K562 (cell line): Measurements from ENCODE around the gene MAPK8IP2. TPM values are rescaled to one million over a fixed set of nuclear protein-coding genes. Genes with fewer than 3 reads are reported as not detected.
A peak's percentile ranks its signal among the peaks of the same experiment; 100 is the strongest.

ENCODE experiments used
- FOXA1 ChIP-seq: fragments of 450-650 bp; IDR thresholded peaks from 2 replicates; pipeline ENCODE4 v1.6.1; 2016; ENCODE audit warnings: mild to moderate bottlenecking, borderline replicate concordance
- GATAD2B ChIP-seq: fragments of 450-650 bp; IDR thresholded peaks from 2 replicates; pipeline ENCODE4 v1.6.1; 2017; ENCODE audit warnings: mild to moderate bottlenecking, borderline replicate concordance
- HDAC2 ChIP-seq: fragments of 450-650 bp; IDR thresholded peaks from 2 replicates; pipeline ENCODE4 v1.6.1; 2016; ENCODE audit warnings: mild to moderate bottlenecking
- MYC ChIP-seq, 2 experiments: fragments of 250-450 bp in 1 of 2; sonication (Bioruptor Pico) in 1 of 2; IDR thresholded peaks; 2 replicates each; pipeline versions ENCODE4 v1.5.1 to v1.6.1; 2012 to 2021; ENCODE audit warnings: low read depth in 2 of 2, borderline replicate concordance in 1 of 2, improper control_type of control experiment in 1 of 2, low read length in 1 of 2, mild to moderate bottlenecking in 1 of 2, moderate library complexity in 1 of 2
- NCOA1 ChIP-seq: fragments of 450-650 bp; IDR thresholded peaks from 2 replicates; pipeline ENCODE4 v1.6.1; 2016; ENCODE audit warnings: low read depth
- NRF1 ChIP-seq, 2 experiments: fragments of 450-650 bp; IDR thresholded peaks in 1 of 2; conservative IDR thresholded peaks in 1 of 2; 2 replicates each; pipeline ENCODE4 v1.6.1; 2014; ENCODE audit warnings: mild to moderate bottlenecking in 2 of 2
- PHB2 ChIP-seq: fragments of 450-650 bp; IDR thresholded peaks from 2 replicates; pipeline ENCODE4 v1.6.1; 2017; ENCODE audit warnings: low read depth
- RB1 ChIP-seq: fragments of 450-650 bp; IDR thresholded peaks from 2 replicates; pipeline ENCODE4 v1.6.1; 2017; ENCODE audit warnings: low read depth, mild to moderate bottlenecking
- SMARCE1 ChIP-seq: fragments of 450-650 bp; IDR thresholded peaks from 2 replicates; pipeline ENCODE4 v1.7.1; 2016; ENCODE audit warnings: mild to moderate bottlenecking
- SMC3 ChIP-seq: conservative IDR thresholded peaks from 2 replicates; pipeline ENCODE4 v1.6.1; 2011; ENCODE audit warnings: low read depth, low read length, improper control_type of control experiment; ENCODE audit not compliant: insufficient read depth
- STAT5B ChIP-seq: fragments of 250-450 bp; sonication (Bioruptor Pico); IDR thresholded peaks from 2 replicates; pipeline ENCODE4 v1.8.0; 2021; ENCODE audit warnings: mild to moderate bottlenecking, inconsistent platforms
- TFAP4 ChIP-seq: sonication (generic); formaldehyde crosslinking; IDR thresholded peaks from 2 replicates; pipeline ENCODE4 v1.8.0; 2022; ENCODE audit warnings: missing genetic modification reagents, mild to moderate bottlenecking, moderate library complexity, borderline replicate concordance
- THAP12 ChIP-seq: fragments of 250-450 bp; sonication (Bioruptor Pico); IDR thresholded peaks from 2 replicates; pipeline ENCODE4 v1.9.0; 2021; ENCODE audit warnings: mild to moderate bottlenecking, inconsistent platforms
- ZBTB11 ChIP-seq, 3 experiments: fragments of 200-800 bp in 1 of 3; fragments of 250-450 bp in 1 of 3; fragments of 450-650 bp in 1 of 3; sonication (Bioruptor Pico) in 1 of 3; sonication (Bioruptor generic) in 1 of 3; formaldehyde crosslinking in 1 of 3; IDR thresholded peaks; 2 replicates each; pipeline versions ENCODE4 v1.6.1 to v1.8.0; 2016 to 2022; ENCODE audit warnings: mild to moderate bottlenecking in 2 of 3, missing genetic modification characterization in 2 of 3, missing compliant biosample characterization in 1 of 3, moderate library complexity in 1 of 3
- ZNF121 ChIP-seq: sonication (generic); formaldehyde crosslinking; conservative IDR thresholded peaks from 2 replicates; pipeline ENCODE4 v1.8.0; 2022; ENCODE audit warnings: missing genetic modification reagents
- ZNF217 ChIP-seq: sonication (generic); formaldehyde crosslinking; IDR thresholded peaks from 2 replicates; pipeline ENCODE4 v1.8.0; 2022; ENCODE audit warnings: mild to moderate bottlenecking, missing genetic modification reagents
- ZNF41 ChIP-seq: fragments of 250-450 bp; sonication (Bioruptor Pico); conservative IDR thresholded peaks from 2 replicates; pipeline ENCODE4 v1.4.0; 2020; ENCODE audit warnings: mild to moderate bottlenecking
- ZNF766 ChIP-seq: fragments of 200-800 bp; sonication (Bioruptor generic); conservative IDR thresholded peaks from 2 replicates; pipeline ENCODE4 v1.6.1; 2016; ENCODE audit warnings: missing genetic modification characterization, missing compliant biosample characterization
- ZNF780A ChIP-seq: fragments of 250-450 bp; sonication (Bioruptor Pico); IDR thresholded peaks from 2 replicates; pipeline ENCODE4 v1.5.0; 2021; ENCODE audit warnings: mild to moderate bottlenecking
- polyA plus RNA-seq, 8 experiments: library from polyadenylated mRNA; depleted of rRNA in 4 of 8; stranded (reverse) in 5 of 8; unstranded in 3 of 8; fragments of >200 nt; fragmentation: Nextera tagmentation in 2 of 8; fragmentation: Illumina TruSeq in 1 of 8; extraction: Ambion mirVana in 2 of 8; extraction: Trizol in 1 of 8; gene quantifications; 2 replicates each; pipeline versions ENCODE4 v1.2.1 to v1.2.3, GENCODE V29; 2011 to 2014; ENCODE audit warnings: inconsistent platforms in 1 of 8, missing spikeins in 1 of 8
- total RNA-seq, 7 experiments: library from RNA; depleted of rRNA in 6 of 7; stranded (reverse); fragments of >200 nt in 6 of 7; fragmentation: Illumina TruSeq in 2 of 7; extraction: Trizol in 2 of 7; gene quantifications; 2 replicates each; pipeline versions ENCODE4 v1.2.1 to v1.2.3, GENCODE V29; 2011 to 2021; ENCODE audit warnings: low replicate concordance in 1 of 7

The MAPK8IP2 gene
- total and polyA plus RNA-seq, 9 of the 15 experiments (the other 6 are each of a cell fraction or from before 2014, with no cell fraction given) = 0.01 to 0.47 (median 0.07) TPM; not detected in 2

- TF ChIP-seq ZBTB11 (CRISPR knock-in tag; IDR thresholded peaks at IDR 0.05) (peak in 1 of 3 experiments; percentile 42; a peak in 1 of 6 replicates), ZNF780A (CRISPR knock-in tag) (no peak), ZNF41 (CRISPR knock-in tag) (no peak), SMC3 (no peak), RB1 (peak; percentile 86), PHB2 (no peak), SMARCE1 (no peak), MYC (IDR thresholded peaks at IDR 0.05; ENCODE audit: low read depth, low read length) (no peak), MYC (CRISPR knock-in tag; IDR thresholded peaks at IDR 0.05; ENCODE audit: borderline replicate concordance, low read depth) (no peak), ZNF121 (CRISPR knock-in tag) (0 out of 2 replicates have a peak, but pooled peaks have one; percentile 17), STAT5B (CRISPR knock-in tag) (no peak), HDAC2 (peak; percentile 32; the same call in 1 of the 2 replicates), ZNF217 (CRISPR knock-in tag) (0 out of 2 replicates have a peak, but pooled peaks have one; percentile 82), NCOA1 (peak; percentile 98), ZNF766 (CRISPR knock-in tag) (peak; percentile 93), FOXA1 (no peak), GATAD2B (no peak), TFAP4 (CRISPR knock-in tag) (peak; percentile 86), THAP12 (CRISPR knock-in tag) (no peak), NRF1 (conservative IDR thresholded peaks at IDR 0.05 in 1 of 2, IDR thresholded peaks at IDR 0.05 in 1 of 2) (no peak)
Observed at GRCh38 chr22:50599816-50600455, 657 bp upstream of the MAPK8IP2 start (continued).
